Ishikawa (cell line): ENCODE measurements around the gene NAV2.

Experiments
- CEBPB ChIP-seq: IDR thresholded peaks from 2 replicates; pipeline ENCODE4 v1.6.1; 2012
- CREB1 ChIP-seq: IDR thresholded peaks from 2 replicates; pipeline ENCODE4 v1.6.1; 2012; ENCODE audit warnings: low read depth
- EGR1 ChIP-seq: IDR thresholded peaks from 2 replicates; pipeline ENCODE4 v1.6.1; 2012
- EP300 ChIP-seq: IDR thresholded peaks from 2 replicates; pipeline ENCODE4 v1.6.1; 2012; ENCODE audit warnings: borderline replicate concordance
- FOXM1 ChIP-seq: IDR thresholded peaks from 2 replicates; pipeline ENCODE4 v1.6.1; 2012; ENCODE audit warnings: low read depth, borderline replicate concordance
- MAX ChIP-seq: IDR thresholded peaks from 2 replicates; pipeline ENCODE4 v1.6.1; 2012
- NFIC ChIP-seq: IDR thresholded peaks from 2 replicates; pipeline ENCODE4 v1.6.1; 2012
- RAD21 ChIP-seq: IDR thresholded peaks from 2 replicates; pipeline ENCODE4 v1.6.1; 2012; ENCODE audit warnings: low read depth
- REST ChIP-seq: IDR thresholded peaks from 2 replicates; pipeline ENCODE4 v1.6.1; 2012; ENCODE audit warnings: low read depth, mild to moderate bottlenecking
- TAF1 ChIP-seq: IDR thresholded peaks from 2 replicates; pipeline ENCODE4 v1.6.1; 2012; ENCODE audit warnings: low read depth, mild to moderate bottlenecking
- TCF12 ChIP-seq: IDR thresholded peaks from 2 replicates; pipeline ENCODE4 v1.6.1; 2012; ENCODE audit warnings: low read depth
- TEAD4 ChIP-seq: IDR thresholded peaks from 2 replicates; pipeline ENCODE4 v1.6.1; 2012
- USF1 ChIP-seq: IDR thresholded peaks from 2 replicates; pipeline ENCODE4 v1.6.1; 2012
- YY1 ChIP-seq: IDR thresholded peaks from 2 replicates; pipeline ENCODE4 v1.6.1; 2012; ENCODE audit warnings: low read depth
- ZBTB7A ChIP-seq: IDR thresholded peaks from 2 replicates; pipeline ENCODE4 v1.6.1; 2012; ENCODE audit warnings: low read depth

The NAV2 gene

GRCh38 chr11:20116825-20117224 lies 404.2 kb downstream of the NAV2 start:
- TF ChIP-seq ZBTB7A = no peak
- no peak for TF ChIP-seq YY1
- no peak for TF ChIP-seq EP300
- no peak for TF ChIP-seq MAX
- no peak for TF ChIP-seq CREB1
- TF ChIP-seq EGR1 = no peak
- TF ChIP-seq CEBPB = no peak
- TF ChIP-seq RAD21 = no peak
- no peak for TF ChIP-seq NFIC
- no peak for TF ChIP-seq TEAD4
- no peak for TF ChIP-seq USF1
- no peak for TF ChIP-seq REST
- no peak for TF ChIP-seq FOXM1
- no peak for TF ChIP-seq TCF12
- no peak for TF ChIP-seq TAF1

- TF ChIP-seq REST (no peak), MAX (no peak), ZBTB7A (no peak), RAD21 (no peak), FOXM1 (no peak), CEBPB (no peak), TCF12 (no peak), NFIC (no peak), TAF1 (no peak), USF1 (no peak), TEAD4 (no peak), EGR1 (no peak), EP300 (no peak), YY1 (no peak), CREB1 (no peak)
These were observed 404.7 kb downstream of the NAV2 start for GRCh38 chr11:20117291-20117690.

- TF ChIP-seq USF1 (no peak), TAF1 (no peak), EP300 (no peak), TCF12 (no peak), CEBPB (no peak), MAX (no peak), REST (no peak), YY1 (no peak), TEAD4 (no peak), CREB1 (no peak)
These were observed 405.6 kb downstream of the NAV2 start for GRCh38 chr11:20118209-20118608.

GRCh38 chr11:20119315-20119714 lies 406.7 kb downstream of the NAV2 start:
- TF ChIP-seq CREB1 = no peak
- no peak for TF ChIP-seq TEAD4
- TF ChIP-seq YY1 = no peak
- TF ChIP-seq ZBTB7A = no peak
- TF ChIP-seq TAF1 = no peak
- TF ChIP-seq EGR1 = no peak
- no peak for TF ChIP-seq NFIC
- TF ChIP-seq RAD21 = no peak
- no peak for TF ChIP-seq EP300
- TF ChIP-seq FOXM1 = no peak
- TF ChIP-seq REST = no peak
- no peak for TF ChIP-seq CEBPB
- TF ChIP-seq MAX = no peak
